ENCODE results near the gene RAB34.

GRCh38 chr17:28675980-28676379 is 41.7 kb downstream of the RAB34 start:
- TF ChIP-seq CTCF (IDR thresholded peaks at IDR 0.05) (no peak), POLR2AphosphoS5 (IDR thresholded peaks at IDR 0.05) (no peak), POLR2A (IDR thresholded peaks at IDR 0.05) (no peak), EP300 (IDR thresholded peaks at IDR 0.05) (no peak)

Data from sigmoid colon (tissue), 4 donors.